MM.1S (cell line): ENCODE data around the gene KRTAP9-8.
A peak's percentile ranks its signal among the peaks of the same experiment; 100 is the strongest.
"Not testable (repeated sequence)": the region's sequence is repeated elsewhere in the genome, so short reads cannot be mapped to it uniquely, and the experiment has no call there.

Experiments used
- DNase-seq: peaks from one replicate; pipeline ENCODE4 v3.0.0-alpha.2; 2015
- H2AFZ ChIP-seq: fragments of 300-600 bp; sonication (generic); 2 replicates; pipeline ENCODE4 v1.6.0; 2016; ENCODE audit warnings: antibody characterized with exemption, low read length
- H3F3A ChIP-seq: fragments of 300-600 bp; sonication (generic); 2 replicates; pipeline ENCODE4 v1.6.1; 2016; ENCODE audit warnings: mild to moderate bottlenecking, antibody characterized with exemption, low read length, moderate library complexity, mixed read lengths; ENCODE audit not compliant: insufficient read depth
- H3K27ac ChIP-seq: fragments of 300-600 bp; sonication (generic); 2 replicates; pipeline ENCODE4 v1.5.1; 2016; ENCODE audit warnings: mild to moderate bottlenecking, low read length
- H3K27me3 ChIP-seq: fragments of 300-600 bp; sonication (generic); replicated peaks from 2 replicates; pipeline ENCODE4 v1.6.0; 2016; ENCODE audit warnings: low read length; ENCODE audit not compliant: insufficient read depth
- H3K36me3 ChIP-seq: fragments of 300-600 bp; sonication (generic); replicated peaks from 2 replicates; pipeline ENCODE4 v1.6.1; 2016; ENCODE audit warnings: mild to moderate bottlenecking, low read length, mixed read lengths; ENCODE audit not compliant: insufficient read depth
- H3K4me1 ChIP-seq: fragments of 300-600 bp; sonication (generic); 2 replicates; pipeline ENCODE4 v1.6.1; 2016; ENCODE audit warnings: low read length, mixed read lengths
- H3K4me2 ChIP-seq: fragments of 300-600 bp; sonication (generic); 2 replicates; pipeline ENCODE4 v1.6.0; 2016; ENCODE audit warnings: low read depth, low read length
- H3K4me3 ChIP-seq: fragments of 300-600 bp; sonication (generic); 2 replicates; pipeline ENCODE4 v1.5.1; 2016; ENCODE audit warnings: low read length, mixed read lengths
- H3K79me2 ChIP-seq: fragments of 300-600 bp; sonication (generic); 2 replicates; pipeline ENCODE4 v1.6.1; 2016; ENCODE audit warnings: mixed run types, low read length, mixed read lengths
- H3K9ac ChIP-seq: fragments of 300-600 bp; sonication (generic); 2 replicates; pipeline ENCODE4 v1.6.1; 2016; ENCODE audit warnings: low read length, mixed read lengths
- H3K9me2 ChIP-seq: fragments of 300-600 bp; sonication (generic); replicated peaks from 2 replicates; pipeline ENCODE4 v1.6.1; 2016; ENCODE audit warnings: mild to moderate bottlenecking, low read length, mixed read lengths; ENCODE audit not compliant: insufficient read depth
- H3K9me3 ChIP-seq: fragments of 300-600 bp; sonication (generic); replicated peaks from 2 replicates; pipeline ENCODE4 v1.6.1; 2016; ENCODE audit warnings: mild to moderate bottlenecking, low read length, mixed read lengths; ENCODE audit not compliant: insufficient read depth
- H4K20me1 ChIP-seq: fragments of 300-600 bp; sonication (generic); 2 replicates; pipeline ENCODE4 v1.6.1; 2016; ENCODE audit warnings: mild to moderate bottlenecking, low read length, moderate library complexity, mixed read lengths; ENCODE audit not compliant: insufficient read depth
- CTCF ChIP-seq: fragments of 300-600 bp; sonication (generic); IDR thresholded peaks from 2 replicates; pipeline ENCODE4 v1.5.1; 2016; ENCODE audit warnings: antibody characterized with exemption, low read length, mixed read lengths
- EZH2 ChIP-seq: fragments of 300-600 bp; sonication (generic); optimal IDR thresholded peaks from 2 replicates; pipeline ENCODE3; 2017; ENCODE audit warnings: low read depth, mild to moderate bottlenecking, antibody characterized with exemption, low read length, mixed read lengths
- EZH2phosphoT487 ChIP-seq: fragments of 300-600 bp; sonication (generic); IDR thresholded peaks from 2 replicates; pipeline ENCODE4 v1.6.1; 2018; ENCODE audit warnings: antibody characterized with exemption, low read length

KRTAP9-8 gene

DNA sequence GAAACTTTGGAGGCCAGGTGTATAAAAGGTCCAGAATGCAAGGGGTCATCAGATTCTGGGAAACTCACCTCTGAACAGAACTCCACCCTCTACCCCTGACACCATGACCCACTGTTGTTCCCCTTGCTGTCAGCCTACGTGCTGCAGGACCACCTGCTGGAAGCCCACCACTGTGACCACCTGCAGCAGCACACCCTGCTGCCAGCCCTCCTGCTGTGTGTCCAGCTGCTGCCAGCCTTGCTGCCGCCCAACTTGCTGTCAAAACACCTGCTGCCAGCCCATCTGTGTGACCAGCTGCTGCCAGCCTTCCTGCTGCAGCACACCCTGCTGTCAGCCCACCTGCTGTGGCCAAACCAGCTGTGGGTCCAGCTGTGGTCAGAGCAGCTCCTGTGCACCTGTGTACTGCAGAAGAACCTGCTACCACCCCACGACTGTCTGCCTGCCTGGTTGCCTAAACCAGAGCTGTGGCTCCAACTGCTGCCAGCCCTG is at the start of gene KRTAP9-8:
TSS of gene KRTAP9-8 (plus strand) at position 51 of the 489 bp plus-strand sequence. CDS start at position 104, 53 bp downstream.
- not testable (repeated sequence) for H3K9me3 ChIP-seq, H3K4me1 ChIP-seq, H4K20me1 ChIP-seq, H3K27me3 ChIP-seq, H3K9me2 ChIP-seq, H3K4me3 ChIP-seq, H3K36me3 ChIP-seq, H3K9ac ChIP-seq, H3K4me2 ChIP-seq, H2AFZ ChIP-seq, H3F3A ChIP-seq, H3K79me2 ChIP-seq, H3K27ac ChIP-seq
- peak; percentile 41 for DNase-seq

- peaks cover 12% of the 10 kb centered on the region for H3K27me3 ChIP-seq
- not testable (repeated sequence) for H3F3A ChIP-seq, DNase-seq, H3K9me2 ChIP-seq, H3K4me3 ChIP-seq, H3K4me2 ChIP-seq, H2AFZ ChIP-seq, H3K27ac ChIP-seq, H3K79me2 ChIP-seq, H3K9me3 ChIP-seq, H3K9ac ChIP-seq, H3K36me3 ChIP-seq, H4K20me1 ChIP-seq, H3K4me1 ChIP-seq
These were observed 47.9 kb upstream of the KRTAP9-8 start, which contains the start of gene KRTAP9-1 for GRCh38 chr17:41189837-41190318. Gene KRTAP9-1 (plus strand): TSS chr17:41189887. CDS start chr17:41189887, 0 bp downstream.

DNA sequence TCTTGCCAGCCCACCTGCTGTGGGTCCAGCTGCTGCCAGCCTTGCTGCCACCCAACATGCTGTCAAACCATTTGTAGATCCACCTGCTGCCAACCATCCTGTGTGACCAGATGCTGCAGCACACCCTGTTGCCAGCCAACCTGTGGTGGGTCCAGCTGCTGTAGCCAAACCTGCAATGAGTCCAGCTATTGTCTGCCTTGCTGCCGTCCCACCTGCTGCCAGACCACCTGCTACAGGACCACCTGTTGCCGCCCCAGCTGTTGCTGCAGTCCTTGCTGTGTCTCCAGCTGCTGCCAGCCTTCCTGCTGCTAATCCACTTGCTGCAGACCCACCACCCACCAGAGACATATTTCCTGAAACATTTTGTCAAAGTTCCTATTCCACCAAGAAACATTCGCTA is 47.5 kb upstream of the KRTAP9-8 start:
- H2AFZ ChIP-seq, result no peak overlapping the region
- H3K4me1 ChIP-seq, result no peaks in the 10 kb centered on the region
- no peak overlapping the region for H3K9ac ChIP-seq
- no peaks in the 10 kb centered on the region for H3K36me3 ChIP-seq
- no peaks in the 10 kb centered on the region for H3K79me2 ChIP-seq
- no peaks in the 10 kb centered on the region for H4K20me1 ChIP-seq
- peaks cover 13% of the 10 kb centered on the region for H3K27me3 ChIP-seq
- no peaks in the 10 kb centered on the region for H3F3A ChIP-seq
- no peaks in the 10 kb centered on the region for H3K9me3 ChIP-seq
- H3K9me2 ChIP-seq, result no peaks in the 10 kb centered on the region
- no peak overlapping the region for H3K4me2 ChIP-seq
- no peak overlapping the region for H3K27ac ChIP-seq
- TF ChIP-seq CTCF (no peak), EZH2phosphoT487 (no peak), EZH2 (no peak)
- H3K4me3 ChIP-seq, result no peak overlapping the region
- DNase-seq, result no peak

GRCh38 chr17:41196068-41196467 is 41.7 kb upstream of the KRTAP9-8 start:
- Histone ChIP-seq H3K9me3 (no peaks in the 10 kb centered on the region), H2AFZ (no peak overlapping the region), H3F3A (no peaks in the 10 kb centered on the region), H3K4me1 (0 out of 2 replicates have a peak, but pooled peaks cover 3% of the 10 kb centered on the region), H4K20me1 (no peaks in the 10 kb centered on the region), H3K79me2 (no peaks in the 10 kb centered on the region), H3K36me3 (no peaks in the 10 kb centered on the region), H3K4me2 (no peak overlapping the region), H3K9ac (no peak overlapping the region), H3K27me3 (peaks cover 46% of the 10 kb centered on the region), H3K9me2 (no peaks in the 10 kb centered on the region), H3K27ac (no peak overlapping the region), H3K4me3 (no peak overlapping the region)
- peak; percentile 61 for DNase-seq
- TF ChIP-seq EZH2 (no peak), EZH2phosphoT487 (0 out of 2 replicates have a peak, but pooled peaks have one; percentile 45), CTCF (no peak)
